H9 (cell line): ENCODE results near the gene FTO. TPM values are rescaled to one million over a fixed set of nuclear protein-coding genes. Genes with fewer than 3 reads are reported as not detected.

Experiments used
- DNase-seq: peaks from one replicate; pipeline ENCODE4 v3.0.0-alpha.2; 2017
- H2AFZ ChIP-seq: one replicate; pipeline ENCODE4 v1.6.1; 2013; ENCODE audit warnings: mild to moderate bottlenecking, low read length, control low read depth, moderate library complexity
- H2AK5ac ChIP-seq: 2 replicates; pipeline ENCODE4 v1.6.1; 2013; ENCODE audit warnings: low read length, control low read depth, mixed read lengths; ENCODE audit not compliant: insufficient read length
- H2BK120ac ChIP-seq: one replicate; pipeline ENCODE4 v1.6.1; 2013; ENCODE audit warnings: low read depth, mild to moderate bottlenecking, low read length, control low read depth, inconsistent platforms; ENCODE audit not compliant: poor library complexity, severe bottlenecking
- H2BK12ac ChIP-seq: 2 replicates; pipeline ENCODE4 v1.6.1; 2013; ENCODE audit warnings: low read length, control low read depth, mixed read lengths, low read depth; ENCODE audit not compliant: insufficient read length
- H2BK15ac ChIP-seq: 2 replicates; pipeline ENCODE4 v1.6.1; 2013; ENCODE audit warnings: low read depth, low read length, control low read depth
- H2BK20ac ChIP-seq: one replicate; pipeline ENCODE4 v1.6.1; 2013; ENCODE audit warnings: low read depth, mild to moderate bottlenecking, low read length, control low read depth, inconsistent platforms; ENCODE audit not compliant: poor library complexity, severe bottlenecking
- H2BK5ac ChIP-seq: 2 replicates; pipeline ENCODE4 v1.6.1; 2013; ENCODE audit warnings: low read length, control low read depth, mixed read lengths; ENCODE audit not compliant: insufficient read length
- H3K14ac ChIP-seq: 2 replicates; pipeline ENCODE4 v1.6.1; 2013; ENCODE audit warnings: low read length, control low read depth; ENCODE audit not compliant: insufficient read depth
- H3K18ac ChIP-seq: 2 replicates; pipeline ENCODE4 v1.6.1; 2013; ENCODE audit warnings: low read depth, mild to moderate bottlenecking, mixed read lengths, low read length, control low read depth; ENCODE audit not compliant: insufficient read length
- H3K23ac ChIP-seq: 2 replicates; pipeline ENCODE4 v1.6.1; 2013; ENCODE audit warnings: low read length, control low read depth, mixed read lengths, low read depth; ENCODE audit not compliant: insufficient read length
- H3K23me2 ChIP-seq: 2 replicates; pipeline ENCODE4 v1.6.1; 2013; ENCODE audit warnings: low read depth, mild to moderate bottlenecking, mixed read lengths, low read length, control low read depth; ENCODE audit not compliant: insufficient read length, poor library complexity, severe bottlenecking
- H3K27ac ChIP-seq: 2 replicates; pipeline ENCODE4 v1.5.1; 2013; ENCODE audit warnings: low read length, control low read depth, mixed read lengths, low read depth; ENCODE audit not compliant: insufficient read length
- H3K27me3 ChIP-seq: 2 replicates; pipeline ENCODE4 v1.6.1; 2013; ENCODE audit warnings: low read length, control low read depth, inconsistent platforms; ENCODE audit not compliant: insufficient read depth
- H3K4ac ChIP-seq: 2 replicates; pipeline ENCODE4 v1.6.1; 2013; ENCODE audit warnings: low read depth, mild to moderate bottlenecking, control low read depth, inconsistent platforms, low read length, moderate library complexity
- H3K4me1 ChIP-seq: 2 replicates; pipeline ENCODE4 v1.6.1; 2013; ENCODE audit warnings: low read length, control low read depth, inconsistent platforms; ENCODE audit not compliant: insufficient read depth
- H3K4me2 ChIP-seq: 2 replicates; pipeline ENCODE4 v1.6.1; 2013; ENCODE audit warnings: low read length, control low read depth, mixed read lengths; ENCODE audit not compliant: insufficient read length, insufficient read depth
- H3K56ac ChIP-seq: 2 replicates; pipeline ENCODE4 v1.6.1; 2013; ENCODE audit warnings: low read depth, mild to moderate bottlenecking, mixed read lengths, low read length, control low read depth; ENCODE audit not compliant: insufficient read length
- H3K79me1 ChIP-seq: 2 replicates; pipeline ENCODE4 v1.6.1; 2013; ENCODE audit warnings: low read depth, mild to moderate bottlenecking, moderate library complexity, low read length, control low read depth, inconsistent platforms; ENCODE audit not compliant: insufficient read depth, poor library complexity, severe bottlenecking
- H3K79me2 ChIP-seq: 2 replicates; pipeline ENCODE4 v1.6.1; 2013; ENCODE audit warnings: low read length, control low read depth, inconsistent platforms; ENCODE audit not compliant: insufficient read depth
- H3K9ac ChIP-seq: 2 replicates; pipeline ENCODE4 v1.6.1; 2013; ENCODE audit warnings: low read length, control low read depth, mixed read lengths; ENCODE audit not compliant: insufficient read length; ENCODE audit errors: extremely low read depth
- H3K9me3 ChIP-seq: one replicate; pipeline ENCODE4 v1.6.1; 2013; ENCODE audit warnings: low read depth, low read length, inconsistent platforms; ENCODE audit not compliant: control insufficient read depth
- H3T11ph ChIP-seq: one replicate; pipeline ENCODE4 v1.6.1; 2013; ENCODE audit warnings: mild to moderate bottlenecking, low read length, control low read depth, inconsistent platforms
- H4K20me1 ChIP-seq: one replicate; pipeline ENCODE4 v1.6.1; 2013; ENCODE audit not compliant: control insufficient read depth, insufficient read length, insufficient read depth
- H4K5ac ChIP-seq: 2 replicates; pipeline ENCODE4 v1.6.1; 2013; ENCODE audit warnings: low read depth, mild to moderate bottlenecking, mixed read lengths, low read length, control low read depth; ENCODE audit not compliant: insufficient read length
- H4K8ac ChIP-seq: replicated peaks from 2 replicates; pipeline ENCODE4 v1.6.1; 2013; ENCODE audit warnings: low read length, control low read depth, mixed read lengths, low read depth; ENCODE audit not compliant: insufficient read length
- H4K91ac ChIP-seq: 2 replicates; pipeline ENCODE4 v1.6.1; 2013; ENCODE audit warnings: low read depth, mild to moderate bottlenecking, moderate library complexity, mixed read lengths, low read length, control low read depth; ENCODE audit not compliant: insufficient read length
- H3K27ac Mint-ChIP-seq, 3 experiments: 2 replicates in 2 of 3; 3 replicates in 1 of 3; pipeline ENCODE4 v1.8.0; 2020 to 2021; ENCODE audit warnings: mixed read lengths in 3 of 3, mild to moderate bottlenecking in 1 of 3, moderate library complexity in 1 of 3
- H3K27me3 Mint-ChIP-seq: 2 replicates; pipeline ENCODE4 v1.8.0; 2021; ENCODE audit warnings: low read depth, mild to moderate bottlenecking, moderate library complexity, mixed read lengths
- H3K36me3 Mint-ChIP-seq, 3 experiments: 2 replicates in 2 of 3; 3 replicates in 1 of 3; pipeline ENCODE4 v1.8.0; 2020 to 2021; ENCODE audit warnings: low read depth in 3 of 3, mixed read lengths in 3 of 3; ENCODE audit not compliant: insufficient read depth in 1 of 3
- H3K4me1 Mint-ChIP-seq, 2 experiments: 2 replicates each; pipeline ENCODE4 v1.8.0; 2020; ENCODE audit warnings: mixed read lengths in 2 of 2
- H3K4me3 Mint-ChIP-seq, 2 experiments: 2 replicates in 1 of 2; 3 replicates in 1 of 2; pipeline ENCODE4 v1.8.0; 2020 to 2021; ENCODE audit warnings: mild to moderate bottlenecking in 2 of 2, mixed read lengths in 2 of 2, moderate library complexity in 1 of 2
- H3K9me3 Mint-ChIP-seq, 2 experiments: 2 replicates in 1 of 2; 3 replicates in 1 of 2; pipeline ENCODE4 v1.8.0; 2020; ENCODE audit warnings: mild to moderate bottlenecking in 2 of 2, mixed read lengths in 2 of 2, moderate library complexity in 1 of 2
- WGBS: extraction: QIAGEN DNeasy Blood & Tissue Kit; methylation state at CpG from one replicate; pipeline ENCODE4 v1.1.7; 2013; ENCODE audit warnings: missing lambda C conversion rate, low lambda C conversion rate, mixed read lengths; ENCODE audit not compliant: insufficient read length; ENCODE audit errors: extremely low coverage; 5-methylcytosine and 5-hydroxymethylcytosine counted together
- total RNA-seq: library from RNA; stranded (reverse); gene quantifications from 2 replicates; pipeline ENCODE4 v1.2.1, GENCODE V29; 2021
- TF ChIP-seq, protein P1 (sequence below): fragments of 200-600 bp; sonication (generic); conservative IDR thresholded peaks from 3 replicates; pipeline ENCODE4 v1.8.0; 2021; ENCODE audit warnings: antibody characterized with exemption, mild to moderate bottlenecking

Gene FTO
- total RNA-seq, 1 experiment from 2014 or later, result 67.9 TPM

DNA sequence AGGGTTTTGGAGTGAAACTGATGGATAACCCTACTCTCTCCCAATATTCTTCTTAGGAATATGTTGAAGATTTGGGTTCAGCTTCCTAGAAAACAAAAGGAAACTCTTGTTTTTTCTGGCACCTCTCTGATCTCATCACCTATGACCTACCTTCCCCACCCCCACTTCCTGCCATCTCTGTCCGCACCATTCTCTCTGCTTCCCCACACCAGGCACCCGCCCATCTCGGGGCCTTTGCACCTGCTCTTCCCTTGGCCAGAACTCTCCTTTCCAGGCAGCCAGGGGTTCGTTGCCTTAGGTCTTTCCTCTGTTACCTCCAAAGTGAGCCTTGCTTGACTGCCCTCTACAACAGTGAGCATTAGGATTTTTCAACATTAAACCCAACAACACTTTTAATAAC lies 423.0 kb downstream of the FTO start:
- Histone ChIP-seq H3K23ac (no peak overlapping the region), H3K14ac (no peak overlapping the region), H3K56ac (no peak overlapping the region), H3K27ac (no peak overlapping the region), H3K79me2 (no peaks in the 10 kb centered on the region), H3K9ac (no peak overlapping the region), H2AFZ (no peak overlapping the region), H3K4me1 (no peaks in the 10 kb centered on the region), H3K9me3 (no peaks in the 10 kb centered on the region), H4K8ac (no peak overlapping the region), H3K18ac (no peak overlapping the region), H4K5ac (no peak overlapping the region), H4K91ac (no peak overlapping the region), H2BK12ac (no peak overlapping the region), H4K20me1 (no peaks in the 10 kb centered on the region), H3K4me2 (no peak overlapping the region), H2BK15ac (no peak overlapping the region), H3K27me3 (no peaks in the 10 kb centered on the region), H2BK5ac (no peak overlapping the region), H3K23me2 (no peaks in the 10 kb centered on the region), H2AK5ac (no peak overlapping the region), H3K4ac (no peak overlapping the region), H3K79me1 (no peaks in the 10 kb centered on the region), H3T11ph (no peak overlapping the region), H2BK20ac (no peak overlapping the region), H2BK120ac (no peak overlapping the region)
- no peak overlapping the region for H3K4me3 Mint-ChIP-seq
- H3K27ac Mint-ChIP-seq, result no peak overlapping the region
- no CpG with 5 or more reads among the region's 4 CpGs for WGBS
- H3K27me3 Mint-ChIP-seq, result 0 out of 2 replicates have a peak, but pooled peaks cover under 1% of the 10 kb centered on the region
- peaks cover 7 to 12% of the 10 kb centered on the region in 2 experiments; a peak in 3 of 5 replicates for H3K9me3 Mint-ChIP-seq
- TF ChIP-seq, protein P1, sequence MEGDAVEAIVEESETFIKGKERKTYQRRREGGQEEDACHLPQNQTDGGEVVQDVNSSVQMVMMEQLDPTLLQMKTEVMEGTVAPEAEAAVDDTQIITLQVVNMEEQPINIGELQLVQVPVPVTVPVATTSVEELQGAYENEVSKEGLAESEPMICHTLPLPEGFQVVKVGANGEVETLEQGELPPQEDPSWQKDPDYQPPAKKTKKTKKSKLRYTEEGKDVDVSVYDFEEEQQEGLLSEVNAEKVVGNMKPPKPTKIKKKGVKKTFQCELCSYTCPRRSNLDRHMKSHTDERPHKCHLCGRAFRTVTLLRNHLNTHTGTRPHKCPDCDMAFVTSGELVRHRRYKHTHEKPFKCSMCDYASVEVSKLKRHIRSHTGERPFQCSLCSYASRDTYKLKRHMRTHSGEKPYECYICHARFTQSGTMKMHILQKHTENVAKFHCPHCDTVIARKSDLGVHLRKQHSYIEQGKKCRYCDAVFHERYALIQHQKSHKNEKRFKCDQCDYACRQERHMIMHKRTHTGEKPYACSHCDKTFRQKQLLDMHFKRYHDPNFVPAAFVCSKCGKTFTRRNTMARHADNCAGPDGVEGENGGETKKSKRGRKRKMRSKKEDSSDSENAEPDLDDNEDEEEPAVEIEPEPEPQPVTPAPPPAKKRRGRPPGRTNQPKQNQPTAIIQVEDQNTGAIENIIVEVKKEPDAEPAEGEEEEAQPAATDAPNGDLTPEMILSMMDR, result no peak
- H3K4me1 Mint-ChIP-seq, result no peaks in the 10 kb centered on the region
- DNase-seq, result no peak
- H3K36me3 Mint-ChIP-seq, result peaks cover 0 to 12% (median 0%) of the 10 kb centered on the region in 3 experiments; a peak in 3 of 7 replicates
